ENCODE data around the gene CCDC43. TPM values are rescaled to one million over a fixed set of nuclear protein-coding genes. Genes with fewer than 3 reads are reported as not detected.

CCDC43 gene
- total and polyA plus RNA-seq, 2 of the 13 experiments (the other 11 are each of a cell fraction or from before 2014, with no cell fraction given) = 17.5 to 94.8 TPM

DNA sequence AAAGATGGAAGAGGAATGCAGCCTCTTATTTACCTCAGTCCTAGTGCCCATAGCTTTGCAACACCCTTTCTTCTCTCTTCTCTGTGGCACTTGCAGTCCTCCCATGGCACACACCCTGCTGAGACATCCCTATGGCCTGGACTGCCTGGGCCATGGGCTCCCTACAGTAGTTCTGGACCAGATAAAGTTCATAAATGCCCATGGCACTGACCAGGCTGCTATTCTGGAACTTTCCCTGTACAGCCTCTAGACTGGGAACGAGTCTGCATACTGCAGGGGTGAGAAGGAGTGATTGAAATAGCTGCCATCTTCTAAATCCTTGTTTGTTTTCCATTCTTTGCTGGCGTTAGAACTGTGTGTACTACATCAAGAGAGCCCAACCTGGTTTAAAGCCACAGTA is 44.7 kb upstream of the CCDC43 start:
- ChIA-PET CTCF (ENCODE audit: low intra/inter-chr PET ratio, low total read pairs) (interaction anchor here (1.1 kb wide), 1 partner anchor 131 kb away, joined by 3 read pairs; no protein-coding TSS in a partner anchor), POLR2A (no interaction called here)
- TF ChIP-seq MXI1 (IDR thresholded peaks at IDR 0.05; ENCODE audit: borderline replicate concordance, low read depth, low read length) (no peak), ZNF703 (CRISPR knock-in tag; IDR thresholded peaks at IDR 0.05; ENCODE audit: borderline replicate concordance) (no peak), ZNF354B (CRISPR knock-in tag; IDR thresholded peaks at IDR 0.05) (no peak), SSRP1 (CRISPR knock-in tag; IDR thresholded peaks at IDR 0.05) (no peak), ZSCAN12 (CRISPR knock-in tag; IDR thresholded peaks at IDR 0.05) (no peak), CREBL2 (CRISPR knock-in tag; IDR thresholded peaks at IDR 0.05; ENCODE audit: borderline replicate concordance) (no peak), NFE2 (CRISPR knock-in tag; IDR thresholded peaks at IDR 0.05) (no peak), MIER2 (CRISPR knock-in tag; IDR thresholded peaks at IDR 0.05) (no peak), ZBTB8A (CRISPR knock-in tag; IDR thresholded peaks at IDR 0.05; ENCODE audit: borderline replicate concordance, low read depth) (no peak), ZNF446 (CRISPR knock-in tag; IDR thresholded peaks at IDR 0.05) (no peak), ZC3H4 (CRISPR knock-in tag; IDR thresholded peaks at IDR 0.05; ENCODE audit: borderline replicate concordance) (no peak), ZNF530 (CRISPR knock-in tag; IDR thresholded peaks at IDR 0.05; ENCODE audit: low read depth) (no peak), ZNF605 (CRISPR knock-in tag; IDR thresholded peaks at IDR 0.05) (no peak)
- Histone ChIP-seq H3K36me3 (replicated peaks in 1 of 2; ENCODE audit: control insufficient read depth in 1 of 2, insufficient read depth in 2 of 2, low read length in 2 of 2) (peaks cover 24 to 63% of the 10 kb centered on the region in 2 experiments), H3K79me2 (ENCODE audit: insufficient read depth, low read length) (no peaks in the 10 kb centered on the region), H3K9me3 (ENCODE audit: low read length) (no peaks in the 10 kb centered on the region), H2AFZ (ENCODE audit: low read length) (no peak overlapping the region), H3K4me3 (replicated peaks in 1 of 3; ENCODE audit: insufficient read depth in 1 of 3, low read depth in 2 of 3, low read length in 3 of 3) (no peak overlapping the region), H4K20me1 (ENCODE audit: insufficient read depth, low read length) (no peaks in the 10 kb centered on the region), H3K9ac (ENCODE audit: insufficient read depth, low read depth, low read length) (no peak overlapping the region), H3K27me3 (ENCODE audit: control insufficient read depth in 1 of 2, insufficient read depth in 2 of 2, low read length in 2 of 2) (no peaks in the 10 kb centered on the region), H3K4me2 (ENCODE audit: low read depth, low read length) (no peak overlapping the region), H3K4me1 (ENCODE audit: insufficient read depth, low read length) (no peaks in the 10 kb centered on the region), H3K27ac (ENCODE audit: extremely low read length, insufficient read depth, low read length) (no peak overlapping the region)
- 98% methylated on average over 2 of the region's 2 CpGs for WGBS (ENCODE audit: low lambda C conversion rate)
- in situ Hi-C loops (cut with HindIII; ENCODE audit: extremely low pct_ligation_motif_present, low pct_unique_long_range_greater_than_20kb) (no loop called here), intact Hi-C loops (cut with micrococcal nuclease; ENCODE audit: unreplicated experiment) (no loop called here)
- no TSS peak for BruUV-seq (replicated peaks)
- FAIRE-seq = no peak
- ATAC-seq = no peak; the same call in 2 of the 3 replicates
- no peak for DNase-seq (ENCODE audit: low spot score)
